Measurements from ENCODE around the gene STRN4.
"Not testable (repeated sequence)": the region's sequence is repeated elsewhere in the genome, so short reads cannot be mapped to it uniquely, and the experiment has no call there.

Gene STRN4

DNA sequence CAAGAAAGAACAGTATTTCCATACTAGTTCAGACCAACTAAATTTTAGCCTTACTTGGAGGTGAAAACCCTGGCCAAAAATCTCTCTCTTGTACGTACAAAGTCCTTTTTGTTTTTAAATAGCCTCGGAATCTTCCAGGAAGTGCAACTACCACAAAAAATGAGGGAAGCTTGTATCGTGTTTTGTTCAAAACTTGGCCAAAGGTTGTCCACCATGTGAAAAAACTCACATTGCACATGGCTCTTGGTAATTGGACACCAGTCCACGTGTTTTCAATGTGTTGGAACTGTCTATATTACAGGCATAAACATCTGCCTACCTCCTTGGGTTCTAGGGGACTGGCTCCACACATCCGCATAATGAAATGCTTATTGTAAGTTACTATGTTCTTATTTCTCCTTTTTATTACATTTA, 15.2 kb upstream of the STRN4 start:
- H4K20me1 ChIP-seq (ENCODE audit: low read depth, low read length), result no peaks in the 10 kb centered on the region
- no peak overlapping the region for H3K9ac ChIP-seq (ENCODE audit: low read length)
- H3K79me2 ChIP-seq (ENCODE audit: insufficient read depth, low read length), result no peaks in the 10 kb centered on the region
- no peak for TF ChIP-seq EZH2phosphoT487 (conservative IDR thresholded peaks at IDR 0.05; ENCODE audit: low read length)
- TF ChIP-seq, protein P1, sequence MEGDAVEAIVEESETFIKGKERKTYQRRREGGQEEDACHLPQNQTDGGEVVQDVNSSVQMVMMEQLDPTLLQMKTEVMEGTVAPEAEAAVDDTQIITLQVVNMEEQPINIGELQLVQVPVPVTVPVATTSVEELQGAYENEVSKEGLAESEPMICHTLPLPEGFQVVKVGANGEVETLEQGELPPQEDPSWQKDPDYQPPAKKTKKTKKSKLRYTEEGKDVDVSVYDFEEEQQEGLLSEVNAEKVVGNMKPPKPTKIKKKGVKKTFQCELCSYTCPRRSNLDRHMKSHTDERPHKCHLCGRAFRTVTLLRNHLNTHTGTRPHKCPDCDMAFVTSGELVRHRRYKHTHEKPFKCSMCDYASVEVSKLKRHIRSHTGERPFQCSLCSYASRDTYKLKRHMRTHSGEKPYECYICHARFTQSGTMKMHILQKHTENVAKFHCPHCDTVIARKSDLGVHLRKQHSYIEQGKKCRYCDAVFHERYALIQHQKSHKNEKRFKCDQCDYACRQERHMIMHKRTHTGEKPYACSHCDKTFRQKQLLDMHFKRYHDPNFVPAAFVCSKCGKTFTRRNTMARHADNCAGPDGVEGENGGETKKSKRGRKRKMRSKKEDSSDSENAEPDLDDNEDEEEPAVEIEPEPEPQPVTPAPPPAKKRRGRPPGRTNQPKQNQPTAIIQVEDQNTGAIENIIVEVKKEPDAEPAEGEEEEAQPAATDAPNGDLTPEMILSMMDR (IDR thresholded peaks at IDR 0.05; ENCODE audit: insufficient read depth, low read length, poor library complexity, severe bottlenecking), result no peak
- H3K9me3 ChIP-seq (ENCODE audit: insufficient read depth, low read length), result no peaks in the 10 kb centered on the region
- H3K27ac ChIP-seq (ENCODE audit: low read depth, low read length), result no peak overlapping the region
- no peak overlapping the region for H3K4me3 ChIP-seq (ENCODE audit: insufficient read depth, low read length, poor library complexity, severe bottlenecking)
- no peak overlapping the region for H2AFZ ChIP-seq (ENCODE audit: low read depth, low read length, severe bottlenecking)
- H3F3A ChIP-seq (ENCODE audit: insufficient read depth), result no peaks in the 10 kb centered on the region
- no peaks in the 10 kb centered on the region for H3K27me3 ChIP-seq (ENCODE audit: low read length)
- H3K4me2 ChIP-seq (ENCODE audit: low read depth, low read length, poor library complexity, severe bottlenecking), result no peak overlapping the region
- no peaks in the 10 kb centered on the region for H3K9me2 ChIP-seq (replicated peaks; ENCODE audit: insufficient read depth, low read length)
- no peaks in the 10 kb centered on the region for H3K36me3 ChIP-seq (ENCODE audit: low read length)

DNA sequence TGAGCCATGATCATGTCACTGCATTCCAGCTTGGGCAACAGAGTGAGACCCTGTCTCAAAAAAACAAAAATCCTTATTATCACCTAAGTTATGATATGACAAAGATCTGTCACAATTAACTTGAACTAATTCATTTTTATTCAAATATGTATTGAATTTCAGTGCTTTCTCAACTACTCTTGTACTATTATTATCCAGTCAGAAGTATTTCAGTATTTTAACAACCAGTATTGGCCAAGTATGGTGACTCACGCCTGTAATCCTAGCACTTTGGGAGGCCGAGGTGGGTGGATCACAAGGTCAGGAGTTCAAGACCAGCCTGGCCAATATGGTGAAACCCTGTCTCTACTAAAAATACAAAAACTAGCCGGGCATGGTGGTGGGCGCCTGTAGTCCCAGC, 14.6 kb upstream of the STRN4 start:
- not testable (repeated sequence) for H3K9me3 ChIP-seq (ENCODE audit: insufficient read depth, low read length); H3K9me2 ChIP-seq (replicated peaks; ENCODE audit: insufficient read depth, low read length); H3K9ac ChIP-seq (ENCODE audit: low read length); H3K27me3 ChIP-seq (ENCODE audit: low read length); H3F3A ChIP-seq (ENCODE audit: insufficient read depth); H3K27ac ChIP-seq (ENCODE audit: low read depth, low read length); H2AFZ ChIP-seq (ENCODE audit: low read depth, low read length, severe bottlenecking); H3K36me3 ChIP-seq (ENCODE audit: low read length); H4K20me1 ChIP-seq (ENCODE audit: low read depth, low read length); H3K4me3 ChIP-seq (ENCODE audit: insufficient read depth, low read length, poor library complexity, severe bottlenecking); H3K4me2 ChIP-seq (ENCODE audit: low read depth, low read length, poor library complexity, severe bottlenecking); H3K79me2 ChIP-seq (ENCODE audit: insufficient read depth, low read length)

DNA sequence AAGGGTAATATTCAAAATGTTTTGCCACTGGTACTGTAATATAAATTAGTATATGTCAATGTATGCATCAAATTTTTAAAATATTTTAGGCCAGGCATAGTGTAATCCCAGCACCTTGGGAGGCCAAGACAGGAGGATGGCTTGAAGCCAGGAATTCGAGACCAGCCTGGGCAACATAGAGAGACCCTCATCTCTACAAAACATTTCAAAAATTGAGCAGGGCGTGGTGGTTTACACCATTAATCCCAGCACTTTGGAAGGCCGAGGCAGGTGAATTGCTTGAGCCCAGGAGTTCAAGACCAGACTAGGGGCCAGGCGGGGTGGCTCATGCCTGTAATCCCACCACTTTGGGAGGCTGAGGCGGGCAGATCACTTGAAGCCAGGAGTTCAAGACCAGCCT, 14.1 kb upstream of the STRN4 start:
- no peak overlapping the region for H3K27ac ChIP-seq (ENCODE audit: low read depth, low read length)
- H4K20me1 ChIP-seq (ENCODE audit: low read depth, low read length), result no peaks in the 10 kb centered on the region
- no peak overlapping the region for H3K4me2 ChIP-seq (ENCODE audit: low read depth, low read length, poor library complexity, severe bottlenecking)
- H3K9ac ChIP-seq (ENCODE audit: low read length), result no peak overlapping the region
- no peaks in the 10 kb centered on the region for H3K79me2 ChIP-seq (ENCODE audit: insufficient read depth, low read length)
- H3K9me2 ChIP-seq (replicated peaks; ENCODE audit: insufficient read depth, low read length), result no peaks in the 10 kb centered on the region
- H3K9me3 ChIP-seq (ENCODE audit: insufficient read depth, low read length), result no peaks in the 10 kb centered on the region
- no peak overlapping the region for H2AFZ ChIP-seq (ENCODE audit: low read depth, low read length, severe bottlenecking)
- no peaks in the 10 kb centered on the region for H3F3A ChIP-seq (ENCODE audit: insufficient read depth)
- no peaks in the 10 kb centered on the region for H3K36me3 ChIP-seq (ENCODE audit: low read length)
- no peak overlapping the region for H3K4me3 ChIP-seq (ENCODE audit: insufficient read depth, low read length, poor library complexity, severe bottlenecking)
- no peak for TF ChIP-seq EZH2phosphoT487 (conservative IDR thresholded peaks at IDR 0.05; ENCODE audit: low read length)
- TF ChIP-seq, protein P1 (IDR thresholded peaks at IDR 0.05; ENCODE audit: insufficient read depth, low read length, poor library complexity, severe bottlenecking), result no peak
- no peaks in the 10 kb centered on the region for H3K27me3 ChIP-seq (ENCODE audit: low read length)

DNA sequence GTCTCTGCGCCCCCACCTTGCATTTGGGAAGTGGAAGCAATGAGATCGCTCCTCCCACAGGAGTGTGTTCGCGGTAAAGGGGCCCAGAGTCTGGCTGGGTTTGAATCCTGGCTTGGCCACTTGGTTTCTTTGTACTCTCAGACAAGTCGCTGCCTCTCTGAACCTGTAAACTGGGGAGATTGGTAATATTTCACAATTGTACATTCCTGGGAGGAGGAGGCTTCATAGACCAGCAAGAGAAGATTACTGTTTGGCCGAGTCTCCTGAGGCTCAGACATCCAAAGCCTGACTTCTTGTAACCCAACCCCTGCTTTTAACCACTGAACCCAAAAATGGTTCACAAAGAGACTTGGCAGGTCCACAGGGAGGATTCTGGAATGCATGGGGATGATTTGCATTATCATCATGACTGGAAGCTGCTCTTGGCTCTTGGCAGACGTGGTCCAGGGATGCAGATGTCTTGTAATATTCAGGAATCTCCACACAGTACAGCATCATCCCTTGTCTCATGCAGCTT, 13.6 kb upstream of the STRN4 start:
- no peaks in the 10 kb centered on the region for H4K20me1 ChIP-seq (ENCODE audit: low read depth, low read length)
- H3K4me2 ChIP-seq (ENCODE audit: low read depth, low read length, poor library complexity, severe bottlenecking), result no peak overlapping the region
- H3K9me3 ChIP-seq (ENCODE audit: insufficient read depth, low read length), result no peaks in the 10 kb centered on the region
- no peaks in the 10 kb centered on the region for H3F3A ChIP-seq (ENCODE audit: insufficient read depth)
- H3K27me3 ChIP-seq (ENCODE audit: low read length), result no peaks in the 10 kb centered on the region
- H3K36me3 ChIP-seq (ENCODE audit: low read length), result no peaks in the 10 kb centered on the region
- no peaks in the 10 kb centered on the region for H3K79me2 ChIP-seq (ENCODE audit: insufficient read depth, low read length)
- H3K9ac ChIP-seq (ENCODE audit: low read length), result no peak overlapping the region
- TF ChIP-seq, protein P1 (IDR thresholded peaks at IDR 0.05; ENCODE audit: insufficient read depth, low read length, poor library complexity, severe bottlenecking), result no peak
- TF ChIP-seq EZH2phosphoT487 (conservative IDR thresholded peaks at IDR 0.05; ENCODE audit: low read length), result no peak
- H3K9me2 ChIP-seq (replicated peaks; ENCODE audit: insufficient read depth, low read length), result no peaks in the 10 kb centered on the region
- no peak overlapping the region for H3K4me3 ChIP-seq (ENCODE audit: insufficient read depth, low read length, poor library complexity, severe bottlenecking)
- no peak overlapping the region for H3K27ac ChIP-seq (ENCODE audit: low read depth, low read length)
- no peak overlapping the region for H2AFZ ChIP-seq (ENCODE audit: low read depth, low read length, severe bottlenecking)

Data from SU-DHL-6 (cell line).